LoVo (cell line): Measurements from ENCODE around the gene THAP4.
"Not testable (repeated sequence)": the region's sequence is repeated elsewhere in the genome, so short reads cannot be mapped to it uniquely, and the experiment has no call there.

ENCODE experiments used
- DNase-seq: peaks from one replicate; pipeline ENCODE4 v3.0.0-alpha.2; 2016; ENCODE audit warnings: low spot score

Gene THAP4

DNA sequence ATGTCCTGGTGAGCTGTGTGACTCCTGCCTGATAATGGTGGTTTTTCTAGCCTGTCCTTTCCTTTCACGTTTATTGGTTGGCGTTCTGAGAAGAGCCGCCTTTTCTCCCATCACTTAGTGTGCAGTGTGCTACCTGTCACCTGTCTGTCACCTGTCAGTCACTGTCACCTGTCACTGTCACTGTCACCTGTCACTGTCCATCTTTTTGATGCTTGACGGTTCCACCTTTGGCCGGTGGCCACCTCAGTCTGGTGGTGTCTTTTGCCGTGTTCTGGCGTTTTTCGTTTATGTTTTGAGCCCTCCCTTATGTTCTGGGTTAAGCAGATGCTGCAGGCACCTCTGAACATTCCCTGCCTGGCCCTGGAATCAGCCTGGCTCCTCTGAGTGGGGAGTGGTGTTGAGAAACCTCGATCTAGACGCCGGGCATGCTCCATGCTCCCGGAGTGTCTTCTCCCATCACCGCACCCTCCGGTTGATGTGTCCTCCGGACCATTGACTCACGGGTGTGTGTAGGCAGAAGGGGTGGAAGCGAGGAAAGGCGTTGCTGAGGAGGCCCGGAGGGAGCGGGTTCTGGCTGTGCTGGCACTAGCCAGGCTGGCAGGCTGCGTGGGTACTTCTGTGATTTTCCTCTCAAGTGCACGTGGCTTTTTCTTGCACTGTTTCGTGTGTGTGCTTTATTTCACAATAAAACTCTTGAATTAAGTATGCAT lies 28.9 kb upstream of the THAP4 start:
- DNase-seq, result no peak

DNA sequence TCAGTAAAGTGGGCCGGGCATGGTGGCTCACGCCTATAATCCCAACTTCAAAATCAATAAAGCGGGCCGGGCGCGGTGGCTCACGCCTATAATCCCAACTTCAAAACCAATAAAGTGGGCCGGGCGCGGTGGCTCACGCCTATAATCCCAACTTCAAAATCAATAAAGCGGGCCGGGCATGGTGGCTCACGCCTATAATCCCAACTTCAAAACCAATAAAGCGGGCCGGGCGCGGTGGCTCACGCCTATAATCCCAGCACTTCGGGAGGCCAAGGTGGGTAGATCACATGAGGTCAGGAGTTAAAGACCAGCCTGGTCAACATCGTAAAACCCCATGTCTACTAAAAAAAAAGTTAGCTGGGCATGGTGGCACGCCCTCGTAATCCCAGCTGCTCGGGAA lies 25.8 kb upstream of the THAP4 start:
- not testable (repeated sequence) for DNase-seq

GRCh38 chr2:241660593-241661213 lies 23.7 kb upstream of the THAP4 start:
- no peak for DNase-seq

GRCh38 chr2:241659150-241659739 lies 22.3 kb upstream of the THAP4 start:
- DNase-seq, result no peak

- no peak for DNase-seq
These were observed 21.3 kb upstream of the THAP4 start for GRCh38 chr2:241658296-241658695.

DNA sequence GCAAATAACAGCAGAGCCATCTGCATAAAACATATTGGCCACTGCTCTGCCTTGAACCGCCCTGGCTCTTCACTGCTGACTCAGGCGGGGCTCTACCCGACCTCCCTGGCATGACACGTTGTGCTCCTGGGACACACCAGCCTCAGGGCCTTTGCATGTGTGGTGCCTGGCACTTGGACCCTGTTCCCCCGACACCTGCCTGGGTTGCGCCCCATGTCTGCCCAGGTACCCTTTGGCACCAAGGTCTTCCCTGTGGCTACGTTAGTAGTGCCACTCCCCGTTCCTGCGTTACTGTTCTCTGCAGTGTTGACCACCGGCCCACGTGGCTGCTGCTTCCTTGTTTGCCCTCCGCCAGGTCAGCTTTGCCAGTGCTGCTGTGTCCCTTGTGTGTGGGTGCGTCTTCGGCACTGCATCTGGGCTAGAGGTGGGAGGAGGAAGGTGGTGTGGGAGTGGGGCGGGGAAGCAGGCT lies 20.9 kb upstream of the THAP4 start:
- DNase-seq, result no peak

DNA sequence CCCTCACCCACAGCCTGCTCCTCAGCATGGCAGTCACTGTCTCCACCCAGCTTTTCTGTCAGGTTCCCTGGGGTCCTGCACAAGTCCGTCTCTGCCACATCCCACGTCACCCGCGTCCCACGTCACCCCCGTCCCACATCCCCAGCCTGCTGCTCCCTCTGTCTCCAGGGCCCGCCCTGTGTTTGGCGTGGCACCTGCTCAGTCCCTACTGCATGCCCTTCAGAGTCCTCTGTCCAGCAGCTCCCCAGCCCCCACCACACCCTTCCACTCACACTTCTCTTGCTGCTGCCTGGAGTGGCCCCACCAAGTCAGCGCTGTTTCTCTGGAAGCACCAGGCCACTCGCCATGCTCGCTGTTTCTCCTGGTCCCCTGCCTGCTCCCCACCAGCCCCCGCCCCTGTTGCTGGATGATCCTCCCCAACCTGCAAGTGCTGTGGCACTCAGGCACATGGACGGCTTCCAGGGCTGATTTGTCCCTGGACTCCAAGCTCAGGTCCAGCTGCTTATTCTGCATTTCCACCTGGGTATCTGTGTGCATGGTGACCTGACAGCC lies 19.3 kb upstream of the THAP4 start:
- no peak for DNase-seq

DNA sequence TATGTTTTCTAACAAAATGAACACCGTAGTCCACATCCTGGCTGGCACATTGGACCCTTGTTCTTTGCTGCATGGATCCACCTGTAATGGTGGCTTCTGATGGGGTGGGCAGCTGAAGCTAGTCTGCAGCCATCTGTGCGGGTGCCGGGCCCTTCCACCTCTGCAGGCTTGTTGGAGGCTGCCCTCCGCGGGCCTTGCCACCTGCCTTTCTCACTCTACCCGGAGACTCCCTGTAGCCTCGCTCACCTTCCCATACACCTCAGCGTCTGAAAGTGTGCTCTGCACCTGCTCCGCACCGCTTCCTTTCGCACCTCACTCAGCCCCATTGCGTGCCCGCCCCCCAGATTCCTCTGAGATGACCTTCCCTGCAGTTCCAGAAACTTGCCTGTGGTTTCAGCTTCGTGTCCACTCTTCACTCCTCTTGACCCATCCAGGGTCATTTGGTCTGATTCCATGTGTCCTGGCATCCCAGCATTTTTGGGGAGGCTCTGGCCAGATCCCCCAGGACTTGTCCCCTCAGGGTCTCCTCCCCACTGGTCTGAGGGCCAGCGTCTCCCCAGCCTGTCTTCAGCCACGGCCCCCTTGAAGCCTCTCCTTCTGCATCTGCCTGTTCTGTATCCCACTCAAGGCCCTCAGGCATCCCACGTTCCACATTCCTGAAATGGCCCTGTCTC lies 18.7 kb upstream of the THAP4 start:
- no peak for DNase-seq

- DNase-seq, result no peak
These were observed 17.6 kb upstream of the THAP4 start for GRCh38 chr2:241654551-241654950.

- DNase-seq, result no peak
These were observed 16.3 kb upstream of the THAP4 start for GRCh38 chr2:241653210-241653750.

DNA sequence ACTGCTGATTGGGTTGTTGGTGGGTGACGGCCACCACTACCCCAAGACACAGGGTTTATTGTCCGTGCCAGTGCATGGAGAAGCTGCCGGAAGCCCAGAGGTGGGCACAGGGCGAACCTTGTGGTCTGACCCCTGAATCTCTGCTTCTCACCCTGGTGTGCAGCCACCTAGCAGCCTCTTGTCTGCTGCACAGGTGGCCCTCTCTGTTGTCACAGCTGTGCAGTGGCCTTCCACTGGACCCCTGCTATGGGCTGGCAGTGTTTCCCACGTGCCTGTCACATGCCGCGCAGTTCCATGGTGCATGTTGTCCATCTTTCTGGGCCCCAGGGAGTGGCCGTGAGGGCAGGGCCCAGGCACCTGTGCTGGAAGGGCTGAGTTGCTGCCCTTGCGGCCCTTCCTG lies 15.8 kb upstream of the THAP4 start:
- no peak for DNase-seq

DNA sequence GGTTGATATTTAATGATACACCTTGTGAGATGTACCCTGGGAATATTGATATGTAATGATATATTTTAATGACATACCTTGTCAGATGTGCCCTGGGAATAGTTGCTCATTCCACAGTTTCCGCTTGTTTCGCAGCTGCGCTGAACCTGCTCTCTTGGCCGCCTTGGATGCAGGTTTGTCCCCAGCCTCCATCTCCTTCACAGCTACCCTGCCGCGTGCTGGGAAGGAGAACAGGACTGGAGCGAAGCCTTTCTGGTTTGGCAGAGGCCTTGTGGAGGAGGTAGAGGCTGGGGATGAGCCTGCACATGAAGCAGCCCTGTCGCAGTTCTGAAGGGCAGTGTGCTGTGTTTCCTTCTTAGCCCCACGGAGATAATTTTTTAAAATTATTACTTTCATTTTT lies 15.2 kb upstream of the THAP4 start:
- DNase-seq, result no peak

- no peak for DNase-seq
These were observed 13.0 kb upstream of the THAP4 start for GRCh38 chr2:241649927-241650326.

DNA sequence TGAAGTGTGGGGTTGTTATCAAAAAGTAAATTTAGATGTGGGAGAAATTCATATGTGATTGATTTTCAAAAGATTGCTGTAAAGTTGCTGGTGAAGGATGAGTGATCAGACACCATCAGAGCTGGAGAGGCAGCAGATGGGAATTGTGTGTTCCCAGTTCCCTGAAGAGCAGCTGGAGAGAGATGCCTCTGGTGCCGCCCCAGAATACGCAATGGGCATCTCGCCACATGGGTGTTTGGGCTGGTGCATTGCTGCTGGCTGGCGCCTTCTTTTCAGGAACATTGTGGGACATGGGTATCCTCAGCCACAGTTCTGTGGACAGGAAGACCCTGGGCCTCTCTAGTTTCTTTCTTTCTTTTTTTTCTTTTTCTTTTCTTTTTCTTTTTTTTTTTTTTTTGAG lies 12.4 kb upstream of the THAP4 start:
- no peak for DNase-seq

DNA sequence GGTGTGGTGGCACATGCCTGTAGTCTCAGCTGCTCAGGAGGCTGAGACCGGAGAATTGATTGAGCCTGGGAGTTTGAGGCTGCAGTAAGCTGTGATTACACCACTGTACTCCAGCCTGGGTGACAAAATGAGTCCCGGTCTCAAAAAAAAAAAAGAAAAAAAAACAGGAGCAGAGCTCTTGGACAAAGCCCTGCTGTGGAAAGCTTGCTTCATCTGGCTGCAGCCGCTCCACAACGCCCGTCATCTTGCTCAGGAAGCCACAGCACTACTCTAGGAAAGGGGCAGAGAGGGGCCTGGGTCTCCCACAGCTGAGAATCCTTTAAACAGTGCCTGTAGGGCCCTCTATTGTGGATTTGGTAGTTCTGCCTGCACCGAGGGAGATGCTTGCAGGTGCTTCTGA lies 11.5 kb upstream of the THAP4 start:
- DNase-seq, result no peak

GRCh38 chr2:241645915-241646645 lies 9.1 kb upstream of the THAP4 start:
- DNase-seq, result no peak

DNA sequence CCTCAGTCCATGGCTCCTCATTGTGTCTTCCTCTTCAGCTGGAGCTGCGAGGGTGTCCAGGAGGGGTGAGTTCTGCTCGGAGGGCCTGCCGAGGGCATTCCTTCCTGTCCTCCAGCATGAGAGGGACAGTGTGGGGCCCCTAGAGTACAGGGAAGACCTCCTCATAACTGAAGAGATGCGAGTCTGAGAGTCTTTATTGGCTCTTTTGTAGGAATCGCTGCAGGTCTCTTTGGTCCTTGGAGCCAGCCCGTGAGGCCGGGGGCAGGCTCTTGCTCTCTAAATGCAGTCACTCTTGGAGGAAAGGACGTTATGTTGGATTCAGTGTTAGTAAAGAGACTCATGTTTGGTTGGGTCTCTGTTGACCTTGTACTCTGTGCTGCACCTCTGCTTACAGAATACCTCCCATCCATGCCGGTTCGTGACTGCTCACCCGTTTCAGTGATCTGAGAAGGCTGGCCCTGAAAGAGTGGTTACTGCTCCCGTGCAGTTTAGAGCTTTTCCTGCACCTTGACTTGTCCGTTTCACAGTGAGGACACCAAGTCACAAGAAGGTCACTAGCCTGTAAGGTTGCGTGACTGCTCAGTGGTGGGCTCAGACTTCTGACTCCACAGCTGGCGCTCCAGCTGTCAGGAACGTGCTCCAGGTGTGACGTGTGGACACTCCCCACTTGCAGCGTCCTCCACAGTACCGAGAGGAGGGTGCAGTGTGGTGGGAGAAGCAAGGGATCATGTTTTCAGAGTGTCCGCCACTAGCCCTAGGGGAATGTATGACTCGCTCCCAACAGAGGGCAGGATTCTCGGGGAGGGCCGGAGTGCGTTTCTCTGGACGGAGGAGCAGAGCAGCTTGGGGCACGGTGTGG lies 8.3 kb upstream of the THAP4 start:
- DNase-seq, result no peak

DNA sequence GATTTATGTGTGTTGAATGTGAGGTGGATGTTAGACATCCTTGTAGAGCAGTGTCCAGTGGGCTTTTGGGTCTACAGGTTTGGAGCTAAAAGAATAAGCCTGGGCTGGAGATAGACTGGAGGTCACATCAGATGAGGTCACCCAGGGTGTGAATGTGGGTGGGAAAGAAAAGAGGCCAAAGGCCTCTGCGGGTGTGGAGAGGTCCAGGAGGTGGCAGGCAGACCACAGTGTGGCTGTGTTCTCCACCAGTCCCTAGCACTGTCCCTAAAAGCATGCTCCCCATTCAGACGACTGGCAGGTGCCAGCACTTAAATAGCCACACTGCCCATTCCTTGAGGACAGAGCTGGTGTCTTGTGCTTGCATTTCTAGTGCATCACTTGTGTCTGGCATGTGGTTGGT lies 4.7 kb upstream of the THAP4 start:
- DNase-seq, result no peak

GRCh38 chr2:241640165-241640795 lies 3.3 kb upstream of the THAP4 start:
- DNase-seq, result no peak

- DNase-seq, result no peak
These were observed 2.4 kb upstream of the THAP4 start for GRCh38 chr2:241639385-241639784.
